SK-N-MC (cell line): Measurements from ENCODE around the gene DVL1.

Experiments
- EZH2 ChIP-seq: fragments of 200-600 bp; sonication (generic); IDR thresholded peaks from one replicate; pipeline ENCODE4 v1.6.1; 2017; ENCODE audit warnings: antibody characterized with exemption
- FOXP2 ChIP-seq: optimal IDR thresholded peaks from 2 replicates; pipeline ENCODE3; 2011; ENCODE audit warnings: mild to moderate bottlenecking, moderate library complexity; ENCODE audit not compliant: insufficient read depth; ENCODE audit errors: extremely low read length, control extremely low read depth
- POLR2AphosphoS5 ChIP-seq: IDR thresholded peaks from 2 replicates; pipeline ENCODE4 v1.6.1; 2012; ENCODE audit warnings: mild to moderate bottlenecking, low read depth, low read length, borderline replicate concordance

GRCh38 chr1:1320666-1321448 is 28.4 kb downstream of the DVL1 start:
- TF ChIP-seq FOXP2 (no peak), POLR2AphosphoS5 (no peak), EZH2 (no peak)
